Activated T-helper 1 cell treated with anti-CD3 and anti-CD28 coated beads, Interleukin-2, amount 50 U/mL, for 16 hours (primary cell): Measurements from ENCODE around the gene EMILIN2.
"Not testable (repeated sequence)": the region's sequence is repeated elsewhere in the genome, so short reads cannot be mapped to it uniquely, and the experiment has no call there.

Experiments
- DNase-seq, 2 donors: peaks; one replicate each; pipeline ENCODE4 v3.0.0-alpha.2; 2020; ENCODE audit warnings: low read depth in 1 of 2, low spot score in 1 of 2

Gene EMILIN2

DNA sequence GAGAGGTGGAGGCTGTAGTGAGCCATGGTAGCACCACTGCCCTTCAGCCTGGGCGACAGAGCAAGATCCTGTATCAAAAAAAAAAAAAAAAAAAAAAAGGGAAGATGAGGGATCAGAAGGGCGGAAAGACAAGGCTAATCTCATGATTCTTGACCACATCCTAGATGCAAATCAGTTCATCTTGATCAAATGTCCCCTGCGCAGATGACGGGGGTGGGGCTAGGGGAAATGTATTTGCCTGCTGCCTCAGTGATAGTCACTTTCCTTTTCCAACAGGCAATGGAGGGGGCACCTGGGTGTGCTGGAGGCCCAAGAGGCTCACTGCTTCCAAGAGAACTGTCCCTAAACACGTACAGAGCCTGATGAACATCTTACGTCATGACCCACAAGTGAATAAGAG is 3.7 kb upstream of the EMILIN2 start:
- DNase-seq: no peak

DNA sequence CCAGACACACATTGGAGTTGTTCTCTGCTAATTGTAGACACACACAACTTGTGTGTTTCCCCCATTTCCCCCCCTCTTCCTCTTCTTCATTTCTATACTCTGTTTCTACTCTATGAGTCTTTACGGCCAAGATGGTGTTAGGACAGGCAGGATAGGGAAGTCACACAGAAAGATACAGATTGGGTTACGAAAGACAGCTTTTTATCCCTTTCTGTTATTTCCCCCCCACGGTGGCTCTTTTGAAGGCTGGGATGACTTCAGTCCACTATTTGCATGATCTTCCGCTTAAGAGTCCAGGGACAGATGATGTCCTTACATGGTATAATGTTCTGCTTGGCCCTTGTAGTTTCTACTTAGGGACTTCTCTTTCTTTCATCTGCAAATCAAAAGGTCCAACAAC is 1.6 kb upstream of the EMILIN2 start:
- no peak for DNase-seq

DNA sequence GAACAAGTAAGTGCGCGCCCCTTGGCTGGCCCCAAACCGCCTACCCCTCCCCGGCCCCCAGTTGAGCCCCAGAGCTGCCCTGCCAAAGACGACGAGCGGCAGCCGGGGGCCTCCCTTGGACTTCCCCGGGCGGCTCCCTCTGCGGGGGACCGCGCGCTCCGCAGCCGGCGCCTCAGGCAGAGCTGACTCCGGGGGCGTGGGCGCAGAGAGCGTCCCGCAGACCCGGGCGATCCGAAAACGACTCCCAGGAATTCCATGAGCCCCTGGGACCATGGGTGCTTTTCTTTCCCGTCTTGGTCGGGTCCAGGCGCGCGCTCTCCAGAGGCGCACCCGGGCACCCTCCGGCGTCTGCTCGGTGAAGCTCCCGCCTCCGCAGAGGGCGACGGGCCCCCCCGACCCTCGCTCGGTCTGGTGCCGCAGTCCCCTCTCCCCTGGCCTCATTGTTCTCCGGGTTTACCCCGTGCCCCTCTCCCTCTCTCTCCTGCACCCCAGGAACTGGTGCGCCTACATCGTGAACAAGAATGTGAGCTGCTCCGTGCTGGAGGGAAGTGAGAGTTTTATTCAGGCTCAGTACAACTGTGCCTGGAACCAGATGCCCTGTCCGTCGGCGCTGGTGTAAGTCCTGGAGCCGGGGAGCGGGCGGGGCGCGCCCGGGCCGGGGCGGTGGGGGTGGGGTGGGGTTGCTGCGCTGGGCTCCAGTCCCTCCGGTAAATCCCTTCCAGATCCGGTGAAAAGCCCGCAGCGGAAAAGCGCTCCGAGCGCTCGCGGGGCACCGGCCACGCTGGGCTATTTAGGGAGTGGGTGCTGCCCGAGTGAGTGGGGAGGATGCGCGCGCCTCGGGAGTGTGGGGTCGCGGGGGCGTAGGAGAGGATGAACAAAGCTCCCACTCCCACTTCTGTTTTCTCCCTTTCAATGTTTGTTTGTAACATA is 776 bp downstream of the EMILIN2 start:
- DNase-seq: no peak

DNA sequence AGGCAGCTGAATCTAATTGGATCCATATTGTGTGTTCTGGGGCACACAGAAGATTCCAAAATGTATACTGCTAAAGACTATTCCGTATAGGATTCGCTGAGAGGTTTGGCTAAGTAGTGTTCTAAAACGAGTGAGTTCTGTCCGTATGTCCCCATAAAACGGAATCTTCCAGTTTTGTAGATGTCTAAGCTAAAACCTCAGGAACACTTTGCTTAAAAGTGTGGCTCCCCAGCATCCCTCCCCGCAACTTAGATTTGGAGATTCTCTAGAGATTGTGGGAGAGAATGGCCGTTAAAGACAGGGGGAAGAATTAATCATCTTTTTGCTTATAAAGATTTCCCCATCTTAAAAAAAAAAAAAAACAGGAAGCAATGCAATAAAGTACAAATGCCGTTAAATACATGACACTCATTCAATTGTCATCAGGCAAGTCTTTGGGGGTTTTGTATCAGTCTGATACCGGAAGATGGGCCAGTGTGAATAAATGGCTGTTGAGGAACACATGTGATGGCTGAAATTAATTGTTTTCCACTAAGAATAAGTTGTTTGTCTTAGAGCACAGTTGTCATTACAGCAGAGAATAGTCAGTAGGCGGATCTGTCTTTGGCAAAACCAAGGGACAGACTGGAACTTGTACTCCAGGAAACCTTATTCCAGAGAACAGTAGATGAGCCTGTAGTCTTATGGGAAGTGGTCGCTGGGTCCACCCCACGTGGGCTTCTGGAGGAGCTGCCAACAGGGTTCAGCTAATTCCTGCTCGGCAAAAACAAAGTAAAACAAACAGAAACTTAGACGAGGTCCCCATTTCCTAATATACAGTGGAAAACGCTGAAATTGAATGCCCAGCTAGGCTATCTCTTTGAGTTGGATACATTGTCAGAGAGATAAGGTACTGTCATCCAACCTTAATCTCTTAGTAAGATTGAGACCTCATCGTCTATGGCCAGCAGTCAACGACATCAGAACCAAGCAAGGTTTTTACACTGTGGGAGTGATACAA is 1.7 kb downstream of the EMILIN2 start:
- DNase-seq: no peak

DNA sequence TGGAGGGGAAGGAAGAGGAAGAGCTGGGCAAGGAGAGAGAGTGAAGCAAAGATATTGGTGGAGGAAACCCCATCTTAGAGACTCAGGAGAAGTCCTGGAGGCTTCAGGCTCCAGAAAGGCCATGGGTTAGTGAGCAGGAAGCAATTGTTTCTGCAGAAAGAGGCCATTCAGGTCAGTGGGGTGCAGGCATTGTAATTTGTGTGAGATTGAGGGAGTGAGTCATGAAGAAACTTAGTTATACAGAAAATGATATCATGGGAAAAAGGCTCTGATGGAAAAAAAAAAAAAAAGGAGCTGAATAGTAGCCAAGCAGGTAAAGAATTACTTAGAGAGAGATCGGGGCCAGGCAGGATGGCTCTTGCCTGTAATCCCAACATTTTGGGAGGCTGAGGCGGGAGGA is 4.0 kb downstream of the EMILIN2 start:
- DNase-seq: no peak

DNA sequence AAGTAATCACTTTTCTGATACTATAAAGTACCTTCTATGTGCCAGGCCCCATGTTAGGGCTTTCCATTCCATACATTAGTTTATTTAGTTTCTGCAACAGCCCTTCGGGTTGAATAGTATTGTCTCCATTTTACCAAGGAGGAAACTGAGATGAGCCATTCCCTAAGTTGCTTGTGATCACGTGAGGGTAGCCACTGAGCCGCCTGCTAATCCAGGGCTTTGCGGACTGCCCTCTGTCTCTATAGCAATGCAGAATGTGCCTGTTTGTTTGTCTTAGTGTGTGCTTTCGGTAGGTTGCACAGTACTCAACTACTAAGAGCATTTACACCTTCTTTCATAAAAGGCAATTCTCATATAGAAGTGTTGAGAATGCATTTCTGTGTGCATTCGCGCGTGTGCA is 5.0 kb downstream of the EMILIN2 start:
- DNase-seq: no peak

DNA sequence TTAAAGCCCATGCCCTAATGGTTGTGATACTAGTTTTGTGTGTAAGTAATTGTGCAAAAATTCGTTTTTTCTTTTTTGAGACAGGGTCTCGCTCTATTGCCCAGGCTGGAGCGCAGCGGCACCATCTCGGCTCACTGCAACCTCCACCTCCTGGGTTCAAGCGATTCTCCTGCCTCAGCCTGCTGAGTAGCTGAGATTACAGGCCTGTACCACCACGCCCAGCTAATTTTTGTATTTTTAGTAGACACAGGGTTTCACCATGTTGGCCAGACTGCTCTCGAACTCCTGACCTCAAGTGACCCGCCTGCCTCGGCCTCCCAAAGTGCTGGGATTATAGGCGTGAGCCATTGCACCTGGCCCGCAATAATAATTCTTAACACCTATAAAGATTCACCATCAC is 5.7 kb downstream of the EMILIN2 start:
- DNase-seq: not testable (repeated sequence)

DNA sequence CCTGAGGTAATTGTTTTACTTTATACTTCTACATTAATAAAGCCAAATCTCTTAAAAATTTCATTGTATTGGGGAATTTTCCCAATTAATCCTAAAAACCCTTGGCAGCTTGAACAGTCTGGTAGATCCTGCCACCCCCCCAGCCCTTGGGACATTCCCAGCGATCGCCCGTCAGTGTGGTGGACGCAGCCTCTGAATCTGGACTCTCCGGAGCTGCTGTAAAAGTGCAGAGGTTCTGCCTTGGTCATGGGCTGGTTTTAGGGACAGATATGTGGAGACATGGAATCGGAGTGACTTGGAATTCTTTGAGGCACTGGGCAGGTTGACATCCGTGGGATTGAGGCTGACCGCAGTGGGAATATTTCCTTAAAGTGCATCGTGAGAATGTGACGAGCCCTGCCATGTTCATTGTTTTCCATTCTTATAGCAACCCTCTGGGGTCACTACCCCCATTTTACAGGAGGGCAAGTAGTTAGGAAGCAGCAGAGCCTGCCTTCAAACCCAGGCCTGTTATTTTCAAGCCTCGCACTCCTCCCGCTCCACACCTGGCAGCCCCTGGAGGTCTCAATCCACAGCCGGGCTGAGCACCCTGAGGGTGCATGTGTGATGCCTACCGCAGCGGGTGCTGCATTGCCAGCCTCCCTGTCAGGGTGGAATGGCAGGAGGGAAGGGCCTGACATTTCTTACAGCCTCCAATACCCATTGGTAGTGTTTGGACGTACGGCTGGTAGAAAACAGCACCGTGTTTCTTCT is 6.5 kb downstream of the EMILIN2 start:
- no peak for DNase-seq

DNA sequence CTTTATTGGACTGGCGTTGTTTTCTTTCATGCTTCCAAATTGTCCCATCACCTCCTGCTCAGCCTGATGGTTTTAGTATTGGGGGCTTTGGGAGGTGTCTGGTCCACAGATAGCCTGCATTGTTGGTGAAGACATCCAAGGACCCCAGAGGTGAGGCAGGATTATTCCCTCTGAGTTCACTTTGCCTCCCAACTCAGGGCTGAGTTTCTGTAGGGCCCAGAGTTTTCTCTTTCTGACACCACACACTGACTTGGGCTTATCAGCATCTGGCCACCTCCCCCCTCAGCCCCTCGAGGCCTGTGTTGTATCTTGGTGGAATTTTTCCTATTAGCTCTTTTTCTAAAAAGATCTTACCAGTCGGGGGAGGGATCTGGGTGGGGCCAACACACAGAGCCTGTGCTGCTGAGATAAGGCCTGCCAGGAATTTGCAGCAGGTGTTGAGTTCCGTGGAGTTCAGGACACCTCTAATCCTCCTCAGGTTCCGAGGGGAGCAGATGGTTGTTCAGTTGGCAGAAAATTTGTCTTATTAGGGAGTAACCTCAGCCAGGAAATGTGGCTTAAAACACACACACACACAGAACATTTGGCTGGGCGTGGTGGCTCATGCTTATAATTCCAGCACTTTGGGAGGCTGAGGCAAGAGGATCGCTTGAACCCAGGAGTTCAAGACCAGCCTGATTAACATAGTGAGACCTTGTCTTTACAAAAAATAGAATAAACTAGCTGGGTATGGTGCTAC is 7.3 kb downstream of the EMILIN2 start:
- DNase-seq: no peak

DNA sequence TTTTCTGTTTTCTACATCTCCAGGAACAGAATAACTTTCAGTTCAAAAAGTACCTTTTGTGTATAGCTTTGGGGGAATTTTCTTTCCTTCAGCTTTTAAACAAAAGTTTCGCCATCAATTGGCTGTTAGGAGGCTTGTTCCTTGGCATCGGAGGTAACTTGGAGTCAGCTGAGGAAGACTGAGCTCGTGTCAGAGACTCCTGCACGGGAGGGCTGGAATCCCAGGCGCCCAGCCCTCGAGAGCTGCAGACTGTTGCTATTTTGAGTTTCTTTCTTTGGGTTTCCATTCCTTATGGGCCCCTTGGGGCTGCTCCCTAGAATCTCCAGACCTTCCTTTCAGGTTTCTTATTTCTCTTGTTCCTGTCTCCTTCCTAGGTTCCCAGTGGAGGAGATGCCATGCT is 8.1 kb downstream of the EMILIN2 start:
- DNase-seq: no peak

DNA sequence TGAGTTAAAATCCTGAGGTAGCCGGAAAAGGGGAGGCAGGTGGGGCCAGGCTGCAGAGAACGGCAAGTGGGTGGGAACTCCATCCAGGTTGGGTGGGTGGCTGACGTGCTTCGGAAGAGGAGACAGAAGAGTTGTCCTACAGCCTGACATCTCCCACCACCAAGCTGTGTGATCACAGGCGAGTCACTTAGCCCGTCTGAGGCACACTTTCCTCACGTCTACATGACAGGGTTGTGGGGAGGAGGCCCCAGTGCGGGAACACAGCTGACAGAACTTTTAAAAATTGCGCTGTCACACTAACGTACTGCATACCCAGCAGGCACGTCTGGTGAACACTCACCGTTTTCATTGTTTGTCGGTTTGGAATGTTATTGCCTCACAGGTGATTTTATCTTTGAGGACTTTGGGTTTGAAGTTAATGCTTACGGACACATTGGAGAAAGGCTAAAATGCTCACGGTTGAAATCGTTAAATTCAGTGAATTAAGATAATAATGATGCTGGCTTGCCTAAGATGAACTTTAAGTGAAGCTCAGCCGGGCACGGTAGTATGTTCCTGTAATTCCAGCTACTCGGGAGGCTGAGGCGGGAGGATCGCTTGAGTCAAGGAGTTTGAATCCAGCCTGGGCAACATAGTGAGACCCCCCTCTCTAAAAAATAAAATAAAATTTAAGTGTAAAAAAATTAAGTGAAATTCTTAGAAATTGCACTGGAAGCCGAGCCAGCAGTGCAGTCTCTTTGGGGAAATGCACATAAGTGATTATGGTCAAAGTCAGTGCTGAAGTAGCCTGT is 8.9 kb downstream of the EMILIN2 start:
- DNase-seq: no peak

DNA sequence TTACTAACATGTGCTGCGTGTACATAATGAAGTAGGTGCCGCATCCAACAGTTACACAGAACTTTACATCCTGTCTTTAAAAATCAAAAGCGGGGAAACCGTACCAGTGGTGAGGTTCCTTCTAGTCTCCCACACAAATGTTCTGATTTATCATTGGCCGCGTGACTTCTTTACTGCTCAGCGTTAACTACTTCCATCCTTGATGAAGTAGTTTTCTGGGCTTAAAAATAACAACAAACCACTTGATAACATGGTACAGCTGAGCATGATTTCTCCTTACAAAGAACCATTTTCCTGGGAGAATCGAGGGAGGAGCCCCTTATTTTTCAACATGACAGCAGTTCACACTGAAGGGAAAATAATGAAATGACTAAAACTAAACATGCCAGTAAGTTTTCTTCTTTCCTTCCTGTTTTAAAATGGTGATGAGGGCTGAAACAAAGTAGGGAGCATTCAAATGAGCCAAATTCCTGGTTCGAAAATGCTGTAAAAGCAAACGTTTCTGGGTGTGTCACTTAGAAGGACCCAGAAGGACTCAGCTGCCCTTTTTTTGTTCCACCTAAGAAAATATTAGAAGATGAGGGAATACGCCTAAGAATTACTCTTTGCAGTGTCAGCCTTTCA is 9.9 kb downstream of the EMILIN2 start:
- DNase-seq: no peak

DNA sequence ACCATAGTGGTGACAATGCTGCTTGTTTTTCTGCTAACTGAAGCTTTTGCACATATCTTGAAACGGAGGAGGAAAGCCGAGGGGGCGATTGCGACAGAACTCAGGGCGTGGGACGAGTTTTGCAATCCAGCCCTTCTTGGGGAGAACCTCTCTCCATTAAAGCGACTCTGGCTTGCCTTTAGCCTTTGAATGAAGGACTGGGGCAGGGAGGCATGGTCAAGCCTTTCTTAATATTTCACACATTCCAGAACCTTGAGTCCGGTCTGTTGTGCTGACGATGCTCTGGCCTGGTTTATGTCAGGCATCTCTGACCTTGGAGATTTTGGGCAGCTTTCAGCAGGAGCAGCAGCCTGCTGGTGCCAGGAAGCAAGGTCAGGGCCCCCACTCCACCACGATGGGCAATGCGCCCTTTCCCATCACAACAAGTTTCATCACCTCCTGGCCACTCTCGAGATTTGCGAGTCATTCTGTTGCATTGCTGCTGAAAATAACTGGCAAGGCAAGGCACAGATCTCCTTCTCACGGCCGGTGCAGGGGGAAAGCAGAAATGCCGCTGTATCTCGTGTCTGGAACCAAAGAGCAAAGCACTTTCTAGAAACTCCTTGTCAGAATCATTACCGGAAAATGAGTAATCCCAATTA is 10.8 kb downstream of the EMILIN2 start:
- no peak for DNase-seq

DNA sequence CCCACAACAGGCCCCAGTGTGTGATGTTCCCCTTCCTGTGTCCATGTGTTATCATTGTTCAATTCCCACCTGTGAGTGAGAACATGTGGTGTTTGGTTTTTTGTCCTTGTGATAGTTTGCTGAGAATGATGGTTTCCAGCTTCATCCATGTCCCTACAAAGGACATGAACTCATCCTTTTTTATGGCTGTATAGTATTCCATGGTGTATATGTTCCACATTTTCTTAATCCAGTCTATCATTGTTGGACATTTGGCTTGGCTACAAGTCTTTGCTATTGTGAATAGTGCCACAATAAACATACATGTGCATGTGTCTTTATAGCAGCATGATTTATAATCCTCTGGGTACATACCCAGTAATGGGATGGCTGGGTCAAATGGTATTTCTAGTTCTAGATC is 13.6 kb downstream of the EMILIN2 start:
- not testable (repeated sequence) for DNase-seq

DNA sequence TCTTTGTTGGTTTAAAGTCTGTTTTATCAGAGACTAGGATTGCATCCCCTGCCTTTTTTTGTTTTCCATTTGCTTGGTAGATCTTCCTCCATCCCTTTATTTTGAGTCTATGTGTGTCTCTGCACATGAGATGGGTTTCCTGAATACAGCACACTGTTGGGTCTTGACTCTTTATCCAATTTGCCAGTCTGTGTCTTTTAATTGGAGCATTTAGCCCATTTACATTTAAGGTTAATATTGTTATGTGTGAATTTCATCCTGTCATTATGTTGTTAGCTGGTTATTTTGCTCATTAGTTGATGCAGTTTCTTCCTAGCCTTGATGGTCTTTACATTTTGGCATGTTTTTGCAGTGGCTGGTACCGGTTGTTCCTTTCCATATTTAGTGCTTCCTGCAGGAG is 17.2 kb downstream of the EMILIN2 start:
- DNase-seq: not testable (repeated sequence)

DNA sequence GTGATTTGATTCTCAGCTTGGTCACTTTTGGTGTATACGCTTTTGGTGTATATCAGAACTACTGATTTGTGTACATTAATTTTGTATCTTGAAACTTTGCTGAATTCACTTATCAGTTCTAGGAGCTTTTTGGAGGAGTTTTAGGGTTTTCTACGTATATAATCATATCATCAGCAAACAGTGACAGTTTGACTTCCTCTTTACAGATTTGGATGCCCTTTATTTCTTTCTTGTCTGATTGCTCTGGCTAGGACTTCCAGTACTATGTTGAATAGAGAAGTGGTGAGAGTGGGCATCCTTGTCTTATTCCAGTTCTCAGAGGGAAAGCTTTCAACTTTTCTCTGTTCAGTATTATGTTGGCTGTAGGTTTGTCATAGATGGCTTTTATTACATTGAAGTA is 19.7 kb downstream of the EMILIN2 start:
- DNase-seq: not testable (repeated sequence)

DNA sequence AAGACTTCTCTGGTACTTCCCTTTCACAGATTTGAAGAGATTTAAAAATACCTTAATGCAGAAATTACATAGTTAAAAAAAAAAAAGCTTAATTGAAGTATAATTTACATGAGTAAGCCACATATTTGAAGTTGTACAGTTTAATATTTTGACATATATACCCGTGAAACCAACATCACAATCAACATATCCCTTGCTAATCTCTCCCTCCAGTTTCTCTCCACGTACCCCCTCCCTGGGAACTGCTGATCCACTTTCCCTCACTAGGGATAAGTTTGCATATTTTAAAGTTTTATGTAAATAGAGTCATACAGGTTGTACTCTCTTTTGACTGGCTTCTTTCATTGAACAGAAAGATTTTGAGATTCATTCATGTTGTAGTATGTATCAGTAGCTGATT is 22.4 kb downstream of the EMILIN2 start:
- no peak for DNase-seq

DNA sequence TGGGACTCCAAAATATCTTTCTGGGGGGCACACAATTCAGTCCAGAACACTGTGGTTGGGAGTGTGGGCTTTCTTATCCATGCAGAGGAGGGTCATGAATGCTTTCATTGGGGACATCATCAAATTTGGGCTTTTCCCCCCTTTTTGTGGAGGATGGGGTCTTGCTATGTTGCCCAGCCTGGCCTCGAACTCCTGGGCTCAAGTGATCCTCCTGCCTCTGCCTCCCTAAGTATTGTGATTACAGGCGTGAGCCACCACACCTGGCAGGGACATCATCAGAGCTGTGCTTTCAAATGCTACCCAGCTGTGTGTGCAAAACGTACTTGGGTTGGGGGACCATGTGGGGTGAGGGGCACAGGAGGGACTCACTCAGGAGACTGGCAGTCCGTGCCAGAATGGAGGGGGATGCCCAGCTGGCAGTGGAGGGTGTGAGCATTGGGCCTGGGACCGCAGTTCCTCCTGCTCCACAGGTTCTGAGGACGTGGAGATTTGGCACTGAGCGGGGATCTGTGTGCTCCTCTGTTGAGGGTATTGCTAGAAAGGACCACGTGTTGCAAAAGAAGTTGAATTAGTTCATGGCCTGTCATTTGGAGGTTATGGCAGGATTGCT is 24.4 kb downstream of the EMILIN2 start:
- DNase-seq: no peak
